AG09309 (cell line): ENCODE measurements around the gene ZNF350.
A peak's percentile ranks its signal among the peaks of the same experiment; 100 is the strongest.

ENCODE experiments used
- DNase-seq: peaks from one replicate; pipeline ENCODE4 v3.0.0-alpha.2; 2010; ENCODE audit warnings: low read depth
- H3K4me3 ChIP-seq: 2 replicates; pipeline ENCODE4 v1.5.1; 2011; ENCODE audit warnings: mild to moderate bottlenecking, low read depth, low read length, moderate library complexity; ENCODE audit not compliant: control insufficient read depth
- TF ChIP-seq, protein P1 (sequence below): IDR thresholded peaks from 2 replicates; pipeline ENCODE4 v1.5.1; 2011; ENCODE audit warnings: mild to moderate bottlenecking, low read depth, low read length, inconsistent platforms; ENCODE audit not compliant: insufficient read depth, control insufficient read depth; ENCODE audit errors: missing control alignments

ZNF350 gene

GRCh38 chr19:51944798-51945552 is 41.7 kb downstream of the ZNF350 start:
- H3K4me3 ChIP-seq, result no peak overlapping the region

GRCh38 chr19:51938936-51939335 is 47.7 kb downstream of the ZNF350 start:
- DNase-seq, result no peak
- H3K4me3 ChIP-seq, result no peak overlapping the region

More at GRCh38 chr19:51944798-51945552, 41.7 kb downstream of the ZNF350 start:
- DNase-seq, result no peak
- TF ChIP-seq, protein P1, sequence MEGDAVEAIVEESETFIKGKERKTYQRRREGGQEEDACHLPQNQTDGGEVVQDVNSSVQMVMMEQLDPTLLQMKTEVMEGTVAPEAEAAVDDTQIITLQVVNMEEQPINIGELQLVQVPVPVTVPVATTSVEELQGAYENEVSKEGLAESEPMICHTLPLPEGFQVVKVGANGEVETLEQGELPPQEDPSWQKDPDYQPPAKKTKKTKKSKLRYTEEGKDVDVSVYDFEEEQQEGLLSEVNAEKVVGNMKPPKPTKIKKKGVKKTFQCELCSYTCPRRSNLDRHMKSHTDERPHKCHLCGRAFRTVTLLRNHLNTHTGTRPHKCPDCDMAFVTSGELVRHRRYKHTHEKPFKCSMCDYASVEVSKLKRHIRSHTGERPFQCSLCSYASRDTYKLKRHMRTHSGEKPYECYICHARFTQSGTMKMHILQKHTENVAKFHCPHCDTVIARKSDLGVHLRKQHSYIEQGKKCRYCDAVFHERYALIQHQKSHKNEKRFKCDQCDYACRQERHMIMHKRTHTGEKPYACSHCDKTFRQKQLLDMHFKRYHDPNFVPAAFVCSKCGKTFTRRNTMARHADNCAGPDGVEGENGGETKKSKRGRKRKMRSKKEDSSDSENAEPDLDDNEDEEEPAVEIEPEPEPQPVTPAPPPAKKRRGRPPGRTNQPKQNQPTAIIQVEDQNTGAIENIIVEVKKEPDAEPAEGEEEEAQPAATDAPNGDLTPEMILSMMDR, result no peak

DNA sequence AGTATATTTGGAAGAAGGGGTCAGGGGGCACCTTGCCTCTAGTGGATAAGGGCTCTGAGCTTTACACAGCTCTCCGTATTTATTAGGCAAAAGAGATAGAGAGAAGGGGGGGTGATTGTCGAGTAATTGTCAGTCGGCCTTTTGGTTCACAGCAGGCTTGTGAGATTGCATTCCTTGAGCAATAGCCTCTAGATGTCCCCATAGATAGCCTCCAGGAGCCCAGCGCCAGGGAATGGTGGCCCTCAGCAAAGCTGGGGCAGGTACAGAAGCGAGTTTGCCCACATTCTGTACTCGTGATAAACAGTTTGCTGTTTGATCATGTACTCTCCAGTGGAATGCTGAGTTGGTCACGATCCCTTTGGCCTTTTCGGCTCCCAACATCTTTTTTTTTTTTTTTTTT is 54.7 kb downstream of the ZNF350 start:
- TF ChIP-seq, protein P1, result no peak
- DNase-seq, result no peak
- H3K4me3 ChIP-seq, result no peak overlapping the region

More at GRCh38 chr19:51938936-51939335, 47.7 kb downstream of the ZNF350 start:
- TF ChIP-seq, protein P1, result no peak

DNA sequence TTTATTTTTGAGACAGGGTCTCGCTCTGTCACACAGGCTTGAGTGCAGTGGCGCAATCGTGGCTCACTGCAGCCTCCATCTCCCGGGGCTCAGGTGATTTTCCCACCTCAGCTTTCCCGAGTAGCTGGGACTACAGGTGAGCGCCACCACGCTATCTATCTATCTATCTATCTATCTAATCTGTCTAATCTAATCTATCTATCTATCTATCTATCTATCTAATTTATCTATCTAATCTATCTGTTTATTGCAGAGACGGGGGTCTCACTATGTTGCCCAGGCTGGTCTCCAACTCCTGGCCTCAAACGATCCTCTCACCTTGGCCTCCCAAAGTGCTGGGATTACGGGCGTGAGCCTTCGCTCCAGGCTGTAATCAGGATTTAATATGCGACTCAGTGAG is 58.8 kb downstream of the ZNF350 start:
- DNase-seq, result no peak
- TF ChIP-seq, protein P1, result no peak
- peak overlapping the region; percentile 72 for H3K4me3 ChIP-seq

DNA sequence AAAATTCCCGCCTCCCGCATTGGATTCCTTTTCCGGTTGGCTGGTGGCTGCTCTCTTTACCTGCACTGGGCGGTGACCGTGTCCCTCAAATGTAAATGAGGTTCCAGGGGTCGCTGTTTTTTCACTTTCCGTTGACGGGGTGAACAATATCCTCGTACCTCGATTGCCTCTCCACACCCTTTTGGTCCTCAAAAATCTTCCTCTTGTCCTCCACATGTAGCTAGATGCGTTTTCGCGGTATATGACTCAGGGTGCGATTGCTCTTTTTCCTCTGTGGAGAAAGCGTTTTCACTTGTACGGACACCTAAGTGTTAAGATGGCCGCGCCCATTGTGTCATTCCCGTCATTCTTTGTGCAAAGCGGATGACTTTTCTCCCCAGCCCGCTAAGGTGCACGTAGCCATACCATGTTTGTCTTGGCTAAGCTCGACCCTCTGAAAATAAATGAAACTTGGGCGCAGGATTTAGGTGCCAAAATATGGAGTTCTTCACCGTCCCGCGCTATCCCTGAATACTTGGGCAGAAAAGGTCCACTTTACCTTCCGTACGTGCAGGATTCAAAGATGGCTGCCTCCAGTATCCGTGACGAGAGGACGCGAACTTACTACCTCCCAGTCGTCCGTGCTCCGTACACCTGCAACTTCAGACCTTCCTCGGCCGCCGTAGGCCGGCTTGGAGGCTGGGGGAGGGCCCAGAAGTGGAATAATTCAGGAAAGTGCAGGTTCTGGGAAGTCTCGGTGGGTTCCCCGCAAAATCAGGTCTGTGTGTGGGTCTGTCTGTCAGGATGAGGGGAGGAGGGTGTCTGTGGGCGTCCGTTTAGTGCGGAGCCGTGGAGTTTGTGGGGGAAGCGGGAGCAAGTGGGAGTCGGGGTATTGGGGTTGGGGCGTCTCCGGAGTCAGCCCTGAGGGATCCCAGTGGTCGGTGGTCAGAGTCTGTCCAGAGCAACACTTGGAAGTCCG is 59.6 kb downstream of the ZNF350 start, which contains the start of gene ZNF613:
Gene ZNF613 (plus strand): TSS at position 689 of the 958 bp plus-strand sequence. CDS start 8,749 bp downstream, outside the sequence.
- peak; percentile 70 for DNase-seq
- TF ChIP-seq, protein P1, result peak; percentile 15
- peak within 1 kb of the TSS; percentile 72 for H3K4me3 ChIP-seq

- no peak for DNase-seq
- H3K4me3 ChIP-seq, result peak overlapping the region; percentile 72
- TF ChIP-seq, protein P1, result no peak
Observed at GRCh38 chr19:51926426-51926783, 60.2 kb downstream of the ZNF350 start.
